Stimulated activated naive CD8-positive, alpha-beta T cell treated with anti-CD3 and anti-CD28 coated beads, Interleukin-15, Interleukin-2, amounts not matched to agents 100 ng/mL and 50 ng/mL, for 24 hours (primary cell): ENCODE data around the gene ZNF263.
A peak's percentile ranks its signal among the peaks of the same experiment; 100 is the strongest.

Experiments
- H3K27ac Mint-ChIP-seq: one replicate; pipeline ENCODE4 v1.8.0; 2021; ENCODE audit warnings: mild to moderate bottlenecking, mixed read lengths
- H3K27me3 Mint-ChIP-seq: one replicate; pipeline ENCODE4 v1.8.0; 2021; ENCODE audit warnings: mixed read lengths
- H3K36me3 Mint-ChIP-seq: one replicate; pipeline ENCODE4 v1.8.0; 2021; ENCODE audit warnings: low read depth, mixed read lengths
- H3K4me1 Mint-ChIP-seq: one replicate; pipeline ENCODE4 v1.8.0; 2021; ENCODE audit warnings: low read depth, mixed read lengths
- H3K4me3 Mint-ChIP-seq: one replicate; pipeline ENCODE4 v1.8.0; 2021; ENCODE audit warnings: mild to moderate bottlenecking, mixed read lengths
- H3K9me3 Mint-ChIP-seq: one replicate; pipeline ENCODE4 v1.8.0; 2021; ENCODE audit warnings: mixed read lengths

The ZNF263 gene

GRCh38 chr16:3283543-3284447, 504 bp downstream of the ZNF263 start:
- Mint-ChIP-seq H3K36me3 (peaks cover 50% of the 10 kb centered on the region), H3K4me3 (peak overlapping the region; percentile 93), H3K4me1 (peaks cover 41% of the 10 kb centered on the region)

GRCh38 chr16:3285131-3285530, 1.8 kb downstream of the ZNF263 start:
- peaks cover 63% of the 10 kb centered on the region for H3K36me3 Mint-ChIP-seq

More at GRCh38 chr16:3283543-3284447, 504 bp downstream of the ZNF263 start:
- H3K9me3 Mint-ChIP-seq, result peaks cover 3% of the 10 kb centered on the region
- peak overlapping the region; percentile 98 for H3K27ac Mint-ChIP-seq
- no peaks in the 10 kb centered on the region for H3K27me3 Mint-ChIP-seq

GRCh38 chr16:3289998-3290673, 6.8 kb downstream of the ZNF263 start:
- Mint-ChIP-seq H3K4me3 (no peak overlapping the region), H3K36me3 (peaks cover 94% of the 10 kb centered on the region), H3K9me3 (peaks cover 43% of the 10 kb centered on the region), H3K27me3 (no peaks in the 10 kb centered on the region), H3K27ac (no peak overlapping the region), H3K4me1 (peaks cover 14% of the 10 kb centered on the region)

More at GRCh38 chr16:3285131-3285530, 1.8 kb downstream of the ZNF263 start:
- H3K27ac Mint-ChIP-seq, result no peak overlapping the region
- H3K4me1 Mint-ChIP-seq, result peaks cover 41% of the 10 kb centered on the region
- peaks cover 9% of the 10 kb centered on the region for H3K9me3 Mint-ChIP-seq
- H3K27me3 Mint-ChIP-seq, result no peaks in the 10 kb centered on the region
- peak overlapping the region; percentile 93 for H3K4me3 Mint-ChIP-seq

- Mint-ChIP-seq H3K27me3 (no peaks in the 10 kb centered on the region), H3K4me3 (no peak overlapping the region), H3K4me1 (no peaks in the 10 kb centered on the region), H3K36me3 (peaks cover 86% of the 10 kb centered on the region), H3K27ac (no peak overlapping the region), H3K9me3 (peaks cover 57% of the 10 kb centered on the region)
Measured at GRCh38 chr16:3292604-3293003, 9.3 kb downstream of the ZNF263 start.

GRCh38 chr16:3295209-3295608, 11.9 kb downstream of the ZNF263 start:
- Mint-ChIP-seq H3K4me3 (no peak overlapping the region), H3K27me3 (no peaks in the 10 kb centered on the region), H3K27ac (no peak overlapping the region), H3K36me3 (peaks cover 80% of the 10 kb centered on the region), H3K9me3 (peaks cover 64% of the 10 kb centered on the region), H3K4me1 (no peaks in the 10 kb centered on the region)

GRCh38 chr16:3295783-3296182, 12.5 kb downstream of the ZNF263 start:
- Mint-ChIP-seq H3K36me3 (peaks cover 80% of the 10 kb centered on the region), H3K27ac (no peak overlapping the region), H3K27me3 (no peaks in the 10 kb centered on the region), H3K4me3 (no peak overlapping the region), H3K4me1 (no peaks in the 10 kb centered on the region), H3K9me3 (peaks cover 64% of the 10 kb centered on the region)

GRCh38 chr16:3304370-3304769, 21.1 kb downstream of the ZNF263 start:
- H3K4me1 Mint-ChIP-seq, result peaks cover 16% of the 10 kb centered on the region
- peaks cover 39% of the 10 kb centered on the region for H3K9me3 Mint-ChIP-seq
- peaks cover 71% of the 10 kb centered on the region for H3K36me3 Mint-ChIP-seq
- no peaks in the 10 kb centered on the region for H3K27me3 Mint-ChIP-seq
- H3K27ac Mint-ChIP-seq, result peak overlapping the region; percentile 75
- peak overlapping the region; percentile 78 for H3K4me3 Mint-ChIP-seq

GRCh38 chr16:3305109-3306068, 22.1 kb downstream of the ZNF263 start, which contains the start of the genes TIGD7 and ZNF75A:
TSS of gene TIGD7 (minus strand) at chr16:3305430. CDS start at chr16:3300614, 4,816 bp downstream.
TSS of gene ZNF75A (plus strand) at chr16:3305497. CDS start at chr16:3308429, 2,932 bp downstream.
- peaks cover 71% of the 10 kb centered on the region for H3K36me3 Mint-ChIP-seq
- peak within 1 kb of the TSS; percentile 78 for H3K4me3 Mint-ChIP-seq
- H3K4me1 Mint-ChIP-seq, result peaks cover 16% of the 10 kb centered on the region
- peak within 1 kb of the TSS; percentile 76 for H3K27ac Mint-ChIP-seq
- H3K9me3 Mint-ChIP-seq, result peaks cover 29% of the 10 kb centered on the region
- H3K27me3 Mint-ChIP-seq, result no peaks in the 10 kb centered on the region

- peaks cover 22% of the 10 kb centered on the region for H3K9me3 Mint-ChIP-seq
- H3K36me3 Mint-ChIP-seq, result peaks cover 71% of the 10 kb centered on the region
- H3K4me3 Mint-ChIP-seq, result peak overlapping the region; percentile 78
- H3K27me3 Mint-ChIP-seq, result no peaks in the 10 kb centered on the region
- H3K27ac Mint-ChIP-seq, result peak overlapping the region; percentile 76
- peaks cover 16% of the 10 kb centered on the region for H3K4me1 Mint-ChIP-seq
Measured at GRCh38 chr16:3306078-3306477, 22.8 kb downstream of the ZNF263 start.

- Mint-ChIP-seq H3K36me3 (peaks cover 94% of the 10 kb centered on the region), H3K27ac (no peak overlapping the region), H3K4me3 (no peak overlapping the region), H3K4me1 (peaks cover 4% of the 10 kb centered on the region), H3K9me3 (peaks cover 51% of the 10 kb centered on the region), H3K27me3 (no peaks in the 10 kb centered on the region)
Measured at GRCh38 chr16:3311496-3311895, 28.2 kb downstream of the ZNF263 start.

GRCh38 chr16:3317315-3317999, 34.2 kb downstream of the ZNF263 start:
- Mint-ChIP-seq H3K4me1 (no peaks in the 10 kb centered on the region), H3K9me3 (peaks cover 73% of the 10 kb centered on the region)

GRCh38 chr16:3321816-3322215, 38.5 kb downstream of the ZNF263 start:
- Mint-ChIP-seq H3K36me3 (peaks cover 38% of the 10 kb centered on the region), H3K9me3 (peaks cover 43% of the 10 kb centered on the region), H3K4me3 (no peak overlapping the region), H3K27ac (no peak overlapping the region), H3K4me1 (no peaks in the 10 kb centered on the region), H3K27me3 (no peaks in the 10 kb centered on the region)

More at GRCh38 chr16:3317315-3317999, 34.2 kb downstream of the ZNF263 start:
- Mint-ChIP-seq H3K27me3 (no peaks in the 10 kb centered on the region), H3K36me3 (peaks cover 82% of the 10 kb centered on the region), H3K27ac (no peak overlapping the region), H3K4me3 (no peak overlapping the region)

- Mint-ChIP-seq H3K4me1 (no peaks in the 10 kb centered on the region), H3K36me3 (no peaks in the 10 kb centered on the region), H3K27ac (no peak overlapping the region), H3K9me3 (peaks cover 19% of the 10 kb centered on the region), H3K27me3 (no peaks in the 10 kb centered on the region), H3K4me3 (no peak overlapping the region)
Measured at GRCh38 chr16:3327514-3327913, 44.2 kb downstream of the ZNF263 start.

GRCh38 chr16:3328104-3328503, 44.8 kb downstream of the ZNF263 start:
- Mint-ChIP-seq H3K4me3 (no peak overlapping the region), H3K36me3 (no peaks in the 10 kb centered on the region), H3K9me3 (peaks cover 19% of the 10 kb centered on the region), H3K27ac (no peak overlapping the region), H3K4me1 (no peaks in the 10 kb centered on the region), H3K27me3 (no peaks in the 10 kb centered on the region)
